HepG2 (cell line): ENCODE data around the gene ROBO2. TPM values are rescaled to one million over a fixed set of nuclear protein-coding genes. Genes with fewer than 3 reads are reported as not detected.

Experiments
- ATAC-seq: fragments of 200-7000 bp; cut with Tn5 transposase; 3 replicates; pipeline ENCODE4 v1.9.1; 2020; ENCODE audit warnings: mild to moderate bottlenecking, moderate library complexity
- BruUV-seq: library from RNA; stranded (reverse); fragments of 400-500 nt; replicated peaks from 2 replicates; lab custom pipeline; 2021; lab: Mats Ljungman, UMichigan
- CTCF ChIA-PET: fragments of 300-600 bp; formaldehyde crosslinking; extraction: SDS; loops from one replicate; lab custom pipeline; 2021; ENCODE audit warnings: low total read pairs, inconsistent platforms, low intra/inter-chr PET ratio; lab: Yijun Ruan, JAX
- POLR2A ChIA-PET: fragments of 350-600 bp; sonication (Branson Sonifier 250); formaldehyde crosslinking; loops from one replicate; lab custom pipeline; 2020; ENCODE audit warnings: antibody characterized with exemption, inconsistent platforms; lab: Yijun Ruan, JAX
- DNase-seq: peaks from one replicate; pipeline ENCODE4 v3.0.0-alpha.2; 2015; ENCODE audit warnings: low spot score
- FAIRE-seq: peaks from 3 replicates; lab custom pipeline; 2011; peaks lifted over from hg19 to GRCh38; lab: Jason Lieb, UNC
- H2AFZ ChIP-seq: one replicate; pipeline ENCODE4 v1.6.1; 2011; ENCODE audit warnings: low read length, inconsistent platforms
- H3K27ac ChIP-seq: fragments of 300-600 bp; 3 replicates; pipeline ENCODE4 v1.8.0; 2011; ENCODE audit warnings: mixed run types, mild to moderate bottlenecking, mixed read lengths, low read length, inconsistent platforms; ENCODE audit not compliant: insufficient read depth; ENCODE audit errors: extremely low read length
- H3K27me3 ChIP-seq, 2 experiments: fragments of 200-600 bp in 1 of 2; 2 replicates in 1 of 2; 3 replicates in 1 of 2; pipeline versions ENCODE4 v1.6.0 to v1.8.0; 2011; ENCODE audit warnings: low read length in 2 of 2, mild to moderate bottlenecking in 2 of 2, moderate library complexity in 2 of 2, inconsistent platforms in 1 of 2; ENCODE audit not compliant: insufficient read depth in 2 of 2, control insufficient read depth in 1 of 2
- H3K36me3 ChIP-seq, 2 experiments: fragments of 200-600 bp in 1 of 2; replicated peaks in 1 of 2; 2 replicates in 1 of 2; 3 replicates in 1 of 2; pipeline versions ENCODE4 v1.5.1 to v1.8.0; 2011; ENCODE audit warnings: low read length in 2 of 2, inconsistent platforms in 1 of 2; ENCODE audit not compliant: insufficient read depth in 2 of 2, control insufficient read depth in 1 of 2
- H3K4me1 ChIP-seq: 2 replicates; pipeline ENCODE4 v1.5.1; 2012; ENCODE audit warnings: low read length, inconsistent platforms; ENCODE audit not compliant: insufficient read depth
- H3K4me2 ChIP-seq: 2 replicates; pipeline ENCODE4 v1.6.0; 2011; ENCODE audit warnings: low read depth, low read length, inconsistent platforms
- H3K4me3 ChIP-seq, 3 experiments: fragments of 200-600 bp in 1 of 3; sonication (generic), shearing (Covaris generic) in 1 of 3; replicated peaks in 1 of 3; 2 replicates each; pipeline ENCODE4 v1.5.1; 2011 to 2016; ENCODE audit warnings: low read length in 3 of 3, inconsistent platforms in 2 of 3, low read depth in 2 of 3, mild to moderate bottlenecking in 2 of 3, control low read depth in 1 of 3, mixed read lengths in 1 of 3; ENCODE audit not compliant: insufficient read depth in 1 of 3
- H3K79me2 ChIP-seq: one replicate; pipeline ENCODE4 v1.6.1; 2011; ENCODE audit warnings: low read length, inconsistent platforms; ENCODE audit not compliant: insufficient read depth
- H3K9ac ChIP-seq: 2 replicates; pipeline ENCODE4 v1.6.0; 2011; ENCODE audit warnings: mild to moderate bottlenecking, low read depth, low read length, inconsistent platforms; ENCODE audit not compliant: insufficient read depth
- H3K9me3 ChIP-seq: 2 replicates; pipeline ENCODE4 v1.5.1; 2012; ENCODE audit warnings: mild to moderate bottlenecking, low read length
- H4K20me1 ChIP-seq: 2 replicates; pipeline ENCODE4 v1.6.0; 2011; ENCODE audit warnings: inconsistent platforms, mild to moderate bottlenecking, low read length, moderate library complexity; ENCODE audit not compliant: insufficient read depth
- ATF2 ChIP-seq: sonication (generic); formaldehyde crosslinking; IDR thresholded peaks from 2 replicates; pipeline ENCODE4 v1.4.0; 2020; ENCODE audit warnings: missing genetic modification reagents
- DRAP1 ChIP-seq: IDR thresholded peaks from 2 replicates; pipeline ENCODE4 v1.6.1; 2016; ENCODE audit warnings: missing genetic modification reagents, missing compliant biosample characterization
- GABPB1 ChIP-seq: IDR thresholded peaks from 2 replicates; pipeline ENCODE4 v1.6.1; 2016; ENCODE audit warnings: mild to moderate bottlenecking, missing genetic modification reagents, moderate library complexity, missing compliant biosample characterization
- GFI1 ChIP-seq: sonication (generic); formaldehyde crosslinking; IDR thresholded peaks from 2 replicates; pipeline ENCODE4 v1.5.0; 2020; ENCODE audit warnings: missing genetic modification reagents, mild to moderate bottlenecking, borderline replicate concordance
- HNF1B ChIP-seq: sonication (generic); formaldehyde crosslinking; IDR thresholded peaks from 2 replicates; pipeline ENCODE4 v1.5.1; 2020; ENCODE audit warnings: mild to moderate bottlenecking, moderate library complexity, missing genetic modification reagents
- IKZF5 ChIP-seq: IDR thresholded peaks from 2 replicates; pipeline ENCODE4 v1.6.1; 2018; ENCODE audit warnings: missing genetic modification reagents, mild to moderate bottlenecking, missing compliant biosample characterization
- JDP2 ChIP-seq: sonication (generic); formaldehyde crosslinking; IDR thresholded peaks from 2 replicates; pipeline ENCODE4 v1.8.1; 2022; ENCODE audit warnings: missing genetic modification reagents, borderline replicate concordance
- MAZ ChIP-seq, 2 experiments: sonication (generic) in 1 of 2; formaldehyde crosslinking in 1 of 2; IDR thresholded peaks; 2 replicates each; pipeline versions ENCODE4 v1.5.0 to v1.6.1; 2012 to 2020; ENCODE audit warnings: low read depth in 2 of 2, mild to moderate bottlenecking in 2 of 2, borderline replicate concordance in 1 of 2, improper control_type of control experiment in 1 of 2, low read length in 1 of 2, missing genetic modification reagents in 1 of 2, moderate library complexity in 1 of 2
- NR2F1 ChIP-seq, 2 experiments: fragments of 450-650 bp in 1 of 2; formaldehyde crosslinking in 1 of 2; IDR thresholded peaks; 2 replicates each; pipeline versions ENCODE4 v1.5.0 to v1.6.1; 2016 to 2020; ENCODE audit warnings: mild to moderate bottlenecking in 1 of 2, missing compliant biosample characterization in 1 of 2, missing genetic modification reagents in 1 of 2, moderate library complexity in 1 of 2
- SYNCRIP ChIP-seq: fragments of 200-400 bp; formaldehyde crosslinking; IDR thresholded peaks from 2 replicates; pipeline ENCODE4 v1.6.1; 2018; ENCODE audit warnings: mild to moderate bottlenecking, low read depth, low read length; ENCODE audit not compliant: insufficient read depth
- TBP ChIP-seq: sonication (generic); formaldehyde crosslinking; IDR thresholded peaks from 2 replicates; pipeline ENCODE4 v1.5.0; 2020; ENCODE audit warnings: missing genetic modification reagents
- TCF7 ChIP-seq: sonication (generic); IDR thresholded peaks from 2 replicates; pipeline ENCODE4 v1.6.1; 2016; ENCODE audit warnings: antibody characterized with exemption, low read depth
- ZFAT ChIP-seq: sonication (generic); formaldehyde crosslinking; conservative IDR thresholded peaks from 2 replicates; pipeline ENCODE4 v1.8.1; 2023; ENCODE audit warnings: missing genetic modification reagents, inconsistent platforms
- ZMAT5 ChIP-seq: sonication (generic); formaldehyde crosslinking; IDR thresholded peaks from 2 replicates; pipeline ENCODE4 v1.5.0; 2020; ENCODE audit warnings: mild to moderate bottlenecking, low read depth, missing genetic modification reagents, borderline replicate concordance
- ZNF207 ChIP-seq: fragments of 450-650 bp; IDR thresholded peaks from 2 replicates; pipeline ENCODE4 v1.6.1; 2016; ENCODE audit warnings: antibody characterized with exemption, borderline replicate concordance
- ZNF30 ChIP-seq: sonication (generic); formaldehyde crosslinking; IDR thresholded peaks from 2 replicates; pipeline ENCODE4 v1.5.0; 2020; ENCODE audit warnings: mild to moderate bottlenecking, missing genetic modification reagents
- ZNF354B ChIP-seq: sonication (generic); formaldehyde crosslinking; IDR thresholded peaks from 2 replicates; pipeline ENCODE4 v1.8.0; 2022; ENCODE audit warnings: mild to moderate bottlenecking, missing genetic modification reagents
- ZNF883 ChIP-seq: sonication (generic); formaldehyde crosslinking; IDR thresholded peaks from 2 replicates; pipeline ENCODE4 v1.5.1; 2020; ENCODE audit warnings: mild to moderate bottlenecking, missing genetic modification reagents; ENCODE audit errors: not compliant biosample characterization
- WGBS: methylation state at CpG from one replicate; pipeline ENCODE4 v1.1.6; 2017; ENCODE audit warnings: low lambda C conversion rate; 5-methylcytosine and 5-hydroxymethylcytosine counted together
- in situ Hi-C: cut with HindIII; loops from 2 replicates; pipeline ENCODE4 v1.10.0; 2017; ENCODE audit warnings: low pct_unique_long_range_greater_than_20kb; ENCODE audit not compliant: extremely low pct_ligation_motif_present
- intact Hi-C: fragments of 100-400 bp; cut with micrococcal nuclease; formaldehyde crosslinking; loops from one replicate; pipeline ENCODE4 v1.10.0; 2022; ENCODE audit not compliant: unreplicated experiment
- polyA plus RNA-seq, 8 experiments: library from polyadenylated mRNA; depleted of rRNA in 3 of 8; stranded (reverse) in 7 of 8; unstranded in 1 of 8; fragments of >200 nt; fragmentation: Illumina TruSeq in 4 of 8; extraction: Trizol in 4 of 8; gene quantifications; 2 replicates each; pipeline versions ENCODE4 v1.2.1 to v1.2.3, GENCODE V29; 2011 to 2016; ENCODE audit warnings: low read depth in 4 of 8, missing spikeins in 1 of 8, mixed read lengths in 1 of 8; ENCODE audit not compliant: insufficient read depth in 1 of 8
- total RNA-seq, 5 experiments: library from RNA; depleted of rRNA; stranded (reverse); fragments of >200 nt; fragmentation: Illumina TruSeq; extraction: Trizol; gene quantifications; 2 replicates each; pipeline ENCODE4 v1.2.3, GENCODE V29; 2016; ENCODE audit warnings: low read depth in 1 of 5
- TF ChIP-seq, protein P1 (sequence below): IDR thresholded peaks from 2 replicates; pipeline ENCODE4 v1.6.1; 2016; ENCODE audit warnings: missing compliant biosample characterization, missing genetic modification reagents, borderline replicate concordance

Gene ROBO2
- total and polyA plus RNA-seq, 2 of the 13 experiments (the other 11 are each of a cell fraction or from before 2014, with no cell fraction given) = not detected

- no peaks in the 10 kb centered on the region for H3K79me2 ChIP-seq
- H3K36me3 ChIP-seq = no peaks in the 10 kb centered on the region
- no TSS peak for BruUV-seq
- WGBS = 63% methylated on average over 1 of the region's 1 CpG
- no peak overlapping the region for H3K4me2 ChIP-seq
- H3K27ac ChIP-seq = no peak overlapping the region
- no peaks in the 10 kb centered on the region for H3K4me1 ChIP-seq
- in situ Hi-C loops = no loop called here
- no peak for DNase-seq
- ATAC-seq = no peak
- ChIA-PET POLR2A (no interaction called here), CTCF (no interaction called here)
- H2AFZ ChIP-seq = no peak overlapping the region
- H3K9me3 ChIP-seq = no peaks in the 10 kb centered on the region
- H4K20me1 ChIP-seq = no peaks in the 10 kb centered on the region
- intact Hi-C loops = no loop called here
- H3K9ac ChIP-seq = no peak overlapping the region
- no peak overlapping the region for H3K4me3 ChIP-seq
- H3K27me3 ChIP-seq = no peaks in the 10 kb centered on the region
- no peak for FAIRE-seq
- no peak for TF ChIP-seq ATF2 (CRISPR knock-in tag)
- TF ChIP-seq DRAP1 (CRISPR knock-in tag) = no peak
- no peak for TF ChIP-seq ZMAT5
- TF ChIP-seq TCF7 = no peak
- TF ChIP-seq GFI1 (CRISPR knock-in tag) = no peak
- no peak for TF ChIP-seq JDP2
- no peak for TF ChIP-seq HNF1B
- no peak for TF ChIP-seq ZNF207
- no peak for TF ChIP-seq TBP (CRISPR knock-in tag)
- no peak for TF ChIP-seq ZNF30 (CRISPR knock-in tag)
- TF ChIP-seq GABPB1 (CRISPR knock-in tag) = no peak
- no peak for TF ChIP-seq NR2F1 (CRISPR knock-in tag; IDR thresholded peaks at IDR 0.05)
- TF ChIP-seq ZNF883 (CRISPR knock-in tag) = no peak
- TF ChIP-seq ZNF354B (CRISPR knock-in tag) = no peak
- TF ChIP-seq, protein P1, sequence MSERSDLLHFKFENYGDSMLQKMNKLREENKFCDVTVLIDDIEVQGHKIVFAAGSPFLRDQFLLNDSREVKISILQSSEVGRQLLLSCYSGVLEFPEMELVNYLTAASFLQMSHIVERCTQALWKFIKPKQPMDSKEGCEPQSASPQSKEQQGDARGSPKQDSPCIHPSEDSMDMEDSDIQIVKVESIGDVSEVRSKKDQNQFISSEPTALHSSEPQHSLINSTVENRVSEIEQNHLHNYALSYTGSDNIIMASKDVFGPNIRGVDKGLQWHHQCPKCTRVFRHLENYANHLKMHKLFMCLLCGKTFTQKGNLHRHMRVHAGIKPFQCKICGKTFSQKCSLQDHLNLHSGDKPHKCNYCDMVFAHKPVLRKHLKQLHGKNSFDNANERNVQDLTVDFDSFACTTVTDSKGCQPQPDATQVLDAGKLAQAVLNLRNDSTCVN (CRISPR knock-in tag) = no peak
- no peak for TF ChIP-seq IKZF5
- no peak for TF ChIP-seq MAZ (IDR thresholded peaks at IDR 0.05; ENCODE audit: borderline replicate concordance, low read depth, low read length)
- no peak for TF ChIP-seq MAZ (CRISPR knock-in tag; IDR thresholded peaks at IDR 0.05; ENCODE audit: low read depth)
- TF ChIP-seq SYNCRIP = no peak
- TF ChIP-seq ZFAT (CRISPR knock-in tag) = no peak
These were observed 146.4 kb downstream of the ROBO2 start for GRCh38 chr3:77186319-77186718.
